Transverse colon (tissue), 4 donors: ENCODE measurements around the gene MGAT5. TPM values are rescaled to one million over a fixed set of nuclear protein-coding genes. Genes with fewer than 3 reads are reported as not detected.

Source experiments
- DNase-seq: peaks from one replicate; pipeline ENCODE4 v3.0.0-alpha.2; 2019
- H3K27ac ChIP-seq, 4 donors: fragments of 200-600 bp; sonication (generic); 2 replicates each; pipeline ENCODE4 v1.5.1; 2016 to 2018; ENCODE audit warnings: inconsistent platforms in 4 of 4
- H3K27me3 ChIP-seq: fragments of 200-600 bp; sonication (generic); 2 replicates; pipeline ENCODE4 v1.5.1; 2017; ENCODE audit warnings: inconsistent platforms
- H3K36me3 ChIP-seq, 4 donors: fragments of 200-600 bp; sonication (generic); 2 replicates each; pipeline ENCODE4 v1.5.1; 2017 to 2019; ENCODE audit warnings: inconsistent platforms in 4 of 4
- H3K4me1 ChIP-seq, 4 donors: fragments of 200-600 bp; sonication (generic); 2 replicates each; pipeline ENCODE4 v1.5.1; 2017 to 2020; ENCODE audit warnings: inconsistent platforms in 4 of 4
- H3K4me3 ChIP-seq, 4 donors: fragments of 200-600 bp; sonication (generic); 1 replicate in 1 of 4; 2 replicates in 3 of 4; pipeline versions ENCODE4 v1.5.1 to v1.6.1; 2017 to 2019; ENCODE audit warnings: inconsistent platforms in 4 of 4
- H3K9me3 ChIP-seq, 2 donors: fragments of 200-600 bp; sonication (generic); 2 replicates each; pipeline ENCODE4 v1.5.1; 2017 to 2019; ENCODE audit warnings: inconsistent platforms in 2 of 2
- CTCF ChIP-seq, 5 experiments: fragments of 200-600 bp in 3 of 5; fragments of 450-650 bp in 2 of 5; sonication (generic) in 3 of 5; IDR thresholded peaks; 1 replicate in 2 of 5; 2 replicates in 3 of 5; pipeline ENCODE4 v1.5.1; 2016 to 2017; ENCODE audit warnings: antibody characterized with exemption in 5 of 5, inconsistent platforms in 3 of 5, mild to moderate bottlenecking in 2 of 5, moderate library complexity in 1 of 5
- EP300 ChIP-seq: sonication (generic); formaldehyde crosslinking; IDR thresholded peaks from one replicate; pipeline ENCODE4 v1.6.1; 2017; ENCODE audit warnings: antibody characterized with exemption, low read depth
- POLR2A ChIP-seq: fragments of 450-650 bp; IDR thresholded peaks from one replicate; pipeline ENCODE4 v1.6.1; 2016; ENCODE audit warnings: antibody characterized with exemption, mild to moderate bottlenecking, moderate library complexity
- POLR2AphosphoS5 ChIP-seq, 3 donors: sonication (generic); formaldehyde crosslinking; IDR thresholded peaks; one replicate each; pipeline ENCODE4 v1.6.1; 2016; ENCODE audit warnings: antibody characterized with exemption in 3 of 3
- WGBS, 2 donors: methylation state at CpG; one replicate each; pipeline ENCODE4 v1.1.5; 2018; ENCODE audit warnings: low coverage in 1 of 2; 5-methylcytosine and 5-hydroxymethylcytosine counted together
- in situ Hi-C, 4 donors: fragments of 200-750 bp; cut with MboI; loops; one replicate each; pipeline versions ENCODE4 v1.15.0 to v1.15.1; 2017; ENCODE audit warnings: low sequenced_read_pairs in 3 of 4, low pct_ligation_motif_present in 1 of 4, low pct_unique_long_range_greater_than_20kb in 1 of 4
- intact Hi-C: fragments of 100-400 bp; cut with DNase I; formaldehyde crosslinking; loops from one replicate; pipeline ENCODE4 v1.15.1; 2023; ENCODE audit warnings: low total_unique reads
- total RNA-seq, 4 donors: library from RNA; depleted of rRNA; stranded (reverse); fragments of >200 nt; gene quantifications; one replicate each; pipeline ENCODE4 v1.1.0, GENCODE V29; 2016

Gene MGAT5
- total RNA-seq, 4 donors from 2014 or later: 23.6 to 67.6 (median 55.2) TPM

- no peak overlapping the region for H3K27ac ChIP-seq
- H3K27me3 ChIP-seq: no peaks in the 10 kb centered on the region
- DNase-seq: no peak
- in situ Hi-C loops: loop anchor here in 2 of 4 donors (10.0 to 25.0 kb wide), 3 partner anchors 116 to 344 kb away; no protein-coding TSS in a partner anchor
- peaks cover 7 to 45% (median 25%) of the 10 kb centered on the region in 4 donors for H3K4me1 ChIP-seq
- H3K36me3 ChIP-seq: no peaks in the 10 kb centered on the region
- no peak for TF ChIP-seq POLR2AphosphoS5 (IDR thresholded peaks at IDR 0.05)
- no peak for TF ChIP-seq EP300
- TF ChIP-seq CTCF (IDR thresholded peaks at IDR 0.05): no peak
- no peak for TF ChIP-seq POLR2A
- H3K4me3 ChIP-seq: no peak overlapping the region
- H3K9me3 ChIP-seq: peaks cover 4 to 6% of the 10 kb centered on the region in 2 donors
- intact Hi-C loops: no loop called here
Observed at GRCh38 chr2:134230885-134231284, 23.0 kb upstream of the MGAT5 start.

GRCh38 chr2:134231301-134231964 lies 22.4 kb upstream of the MGAT5 start:
- TF ChIP-seq POLR2AphosphoS5 (IDR thresholded peaks at IDR 0.05) (no peak), POLR2A (no peak), CTCF (IDR thresholded peaks at IDR 0.05) (no peak), EP300 (no peak)
- in situ Hi-C loops (loop anchor here in 2 of 4 donors (10.0 to 25.0 kb wide), 3 partner anchors 117 to 344 kb away; no protein-coding TSS in a partner anchor), intact Hi-C loops (no loop called here)
- DNase-seq: no peak
- Histone ChIP-seq H3K27ac (peak overlapping the region; percentile 24 to 53 (median 45)), H3K27me3 (no peaks in the 10 kb centered on the region), H3K36me3 (no peaks in the 10 kb centered on the region), H3K9me3 (peaks cover 4 to 6% of the 10 kb centered on the region in 2 donors), H3K4me3 (no peak overlapping the region), H3K4me1 (peaks cover 7 to 45% (median 25%) of the 10 kb centered on the region in 4 donors)
- 78% methylated on average over 3 of the region's 3 CpGs; no CpG with 5 or more reads in 1 of the 2 donors for WGBS, 2 donors

- H3K27me3 ChIP-seq: no peaks in the 10 kb centered on the region
- in situ Hi-C loops (loop anchor here in 2 of 4 donors (10.0 to 25.0 kb wide), 3 partner anchors 117 to 345 kb away; no protein-coding TSS in a partner anchor), intact Hi-C loops (no loop called here)
- peaks cover 4 to 6% of the 10 kb centered on the region in 2 donors for H3K9me3 ChIP-seq
- DNase-seq: no peak
- TF ChIP-seq EP300 (no peak), POLR2A (no peak), POLR2AphosphoS5 (IDR thresholded peaks at IDR 0.05) (no peak), CTCF (IDR thresholded peaks at IDR 0.05) (no peak)
- H3K36me3 ChIP-seq: no peaks in the 10 kb centered on the region
- H3K4me3 ChIP-seq: no peak overlapping the region
- 92 to 100% methylated on average over 1 to 2 of the region's 2 CpGs for WGBS, 2 donors
- peaks cover 7 to 45% (median 25%) of the 10 kb centered on the region in 4 donors for H3K4me1 ChIP-seq
- H3K27ac ChIP-seq: peak overlapping the region; percentile 24 to 53 (median 45)
Observed at GRCh38 chr2:134231965-134232340, 21.9 kb upstream of the MGAT5 start.

- TF ChIP-seq CTCF (IDR thresholded peaks at IDR 0.05): no peak
- no peak for TF ChIP-seq EP300
- no peak for TF ChIP-seq POLR2A
- peaks cover 7 to 45% (median 25%) of the 10 kb centered on the region in 4 donors for H3K4me1 ChIP-seq
- no peak for DNase-seq
- H3K4me3 ChIP-seq: no peak overlapping the region
- H3K9me3 ChIP-seq: peaks cover 4 to 6% of the 10 kb centered on the region in 2 donors
- peak overlapping the region; percentile 42 to 53 (median 46) for H3K27ac ChIP-seq
- in situ Hi-C loops (loop anchor here in 2 of 4 donors (10.0 to 25.0 kb wide), 3 partner anchors 118 to 345 kb away; no protein-coding TSS in a partner anchor), intact Hi-C loops (no loop called here)
- WGBS, 2 donors: 0 to 30% methylated on average over 1 of the region's 1 CpG
- no peaks in the 10 kb centered on the region for H3K27me3 ChIP-seq
- H3K36me3 ChIP-seq: no peaks in the 10 kb centered on the region
Observed at GRCh38 chr2:134232461-134232860, 21.4 kb upstream of the MGAT5 start.
